ENCODE data around the gene ABI3. TPM values are rescaled to one million over a fixed set of nuclear protein-coding genes. Genes with fewer than 3 reads are reported as not detected.

ABI3 gene
- total RNA-seq, 2 donors from 2014 or later = 27.9 to 32.4 TPM

DNA sequence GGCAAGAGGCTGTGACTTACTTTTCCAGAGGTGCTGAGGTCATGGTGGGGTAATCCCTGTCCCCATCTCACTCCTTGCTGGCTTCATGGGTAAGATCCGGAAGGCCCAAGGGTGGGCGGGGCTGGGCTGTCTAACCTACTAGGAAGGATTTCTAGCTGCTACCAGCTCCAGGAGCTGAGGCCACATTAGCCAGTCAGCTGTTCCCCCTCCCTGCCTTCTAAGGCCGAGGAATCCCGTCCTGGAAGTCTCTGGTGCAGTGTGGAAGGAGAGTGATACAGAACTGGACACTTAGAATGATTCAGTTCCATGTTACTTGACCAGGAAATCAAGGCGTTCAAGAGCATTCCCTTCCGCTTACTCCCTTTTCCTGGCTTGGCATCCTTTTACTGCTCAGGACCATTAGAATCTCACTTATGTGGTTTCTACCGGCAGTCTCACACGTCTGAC is 9.0 kb upstream of the ABI3 start:
- Mint-ChIP-seq H3K4me3 (no peak overlapping the region), H3K36me3 (ENCODE audit: insufficient read depth in 2 of 2) (peaks cover 3 to 5% of the 10 kb centered on the region in 2 donors), H3K4me1 (ENCODE audit: low read depth) (no peaks in the 10 kb centered on the region), H3K27me3 (ENCODE audit: low read depth) (no peaks in the 10 kb centered on the region), H3K9me3 (no peaks in the 10 kb centered on the region), H3K27ac (no peak overlapping the region)
- ATAC-seq (replicated peaks in 1 of 2) (no peak), DNase-seq (no peak)

GRCh38 chr17:49203796-49204195 is 6.7 kb upstream of the ABI3 start:
- Mint-ChIP-seq H3K9me3 (no peaks in the 10 kb centered on the region), H3K4me1 (ENCODE audit: low read depth) (peaks cover 3% of the 10 kb centered on the region), H3K27ac (no peak overlapping the region), H3K4me3 (no peak overlapping the region), H3K36me3 (ENCODE audit: insufficient read depth in 2 of 2) (peaks cover 3 to 8% of the 10 kb centered on the region in 2 donors), H3K27me3 (ENCODE audit: low read depth) (no peaks in the 10 kb centered on the region)
- ATAC-seq (replicated peaks in 1 of 2) = no peak
- no peak for DNase-seq

- no peak overlapping the region for H3K27ac Mint-ChIP-seq
- H3K4me1 Mint-ChIP-seq (ENCODE audit: low read depth) = peaks cover 11% of the 10 kb centered on the region
- no peak for ATAC-seq (replicated peaks in 1 of 2)
These were observed 6.0 kb upstream of the ABI3 start for GRCh38 chr17:49204516-49204915.

DNA sequence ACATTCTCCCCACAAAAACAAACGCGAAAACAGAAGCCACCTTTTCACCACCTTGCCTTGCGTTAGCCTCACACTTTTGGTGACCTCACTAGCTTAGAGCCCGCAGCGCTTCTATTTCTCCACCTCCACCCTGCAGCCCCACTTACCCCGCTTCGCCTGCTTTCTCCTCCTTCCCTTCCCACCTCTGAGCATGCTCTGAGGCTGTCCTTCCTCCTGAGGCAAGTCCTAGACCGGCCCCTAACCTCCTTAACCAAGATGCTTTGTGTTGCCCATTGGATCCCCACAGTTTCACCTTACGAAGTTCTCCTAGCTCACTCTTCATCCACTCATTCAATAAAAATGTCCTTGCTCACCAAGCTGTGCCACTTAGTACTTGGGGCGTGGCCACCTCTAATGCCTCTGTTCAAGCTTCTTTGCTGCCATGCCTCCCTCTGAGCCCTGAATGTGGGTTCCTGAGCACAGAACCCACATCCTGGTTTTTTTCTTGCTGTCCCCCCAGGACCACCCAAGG is 1.4 kb upstream of the ABI3 start:
- H3K4me1 Mint-ChIP-seq (ENCODE audit: low read depth) = peaks cover 52% of the 10 kb centered on the region
- peak; percentile 8 to 20 for ATAC-seq (replicated peaks in 1 of 2)
- H3K9me3 Mint-ChIP-seq = no peaks in the 10 kb centered on the region
- H3K27ac Mint-ChIP-seq = peak overlapping the region; percentile 93
- peaks cover 5 to 11% of the 10 kb centered on the region in 2 donors for H3K36me3 Mint-ChIP-seq (ENCODE audit: insufficient read depth in 2 of 2)
- peak overlapping the region; percentile 92 to 96 for H3K4me3 Mint-ChIP-seq
- H3K27me3 Mint-ChIP-seq (ENCODE audit: low read depth) = no peaks in the 10 kb centered on the region
- peak in 1 of 2 donors; percentile 20 for DNase-seq

More at GRCh38 chr17:49204516-49204915, 6.0 kb upstream of the ABI3 start:
- no peak overlapping the region for H3K4me3 Mint-ChIP-seq
- no peaks in the 10 kb centered on the region for H3K27me3 Mint-ChIP-seq (ENCODE audit: low read depth)
- H3K36me3 Mint-ChIP-seq (ENCODE audit: insufficient read depth in 2 of 2) = peaks cover 3 to 8% of the 10 kb centered on the region in 2 donors
- H3K9me3 Mint-ChIP-seq = no peaks in the 10 kb centered on the region
- no peak for DNase-seq

GRCh38 chr17:49213399-49213798 is 2.9 kb downstream of the ABI3 start:
- Mint-ChIP-seq H3K4me3 (peak overlapping the region; percentile 92 to 96), H3K9me3 (no peaks in the 10 kb centered on the region), H3K36me3 (ENCODE audit: insufficient read depth in 2 of 2) (peaks cover 4 to 10% of the 10 kb centered on the region in 2 donors), H3K4me1 (ENCODE audit: low read depth) (peaks cover 93% of the 10 kb centered on the region), H3K27me3 (ENCODE audit: low read depth) (no peaks in the 10 kb centered on the region), H3K27ac (peak overlapping the region; percentile 76)
- no peak for DNase-seq
- ATAC-seq (replicated peaks in 1 of 2) = no peak

DNA sequence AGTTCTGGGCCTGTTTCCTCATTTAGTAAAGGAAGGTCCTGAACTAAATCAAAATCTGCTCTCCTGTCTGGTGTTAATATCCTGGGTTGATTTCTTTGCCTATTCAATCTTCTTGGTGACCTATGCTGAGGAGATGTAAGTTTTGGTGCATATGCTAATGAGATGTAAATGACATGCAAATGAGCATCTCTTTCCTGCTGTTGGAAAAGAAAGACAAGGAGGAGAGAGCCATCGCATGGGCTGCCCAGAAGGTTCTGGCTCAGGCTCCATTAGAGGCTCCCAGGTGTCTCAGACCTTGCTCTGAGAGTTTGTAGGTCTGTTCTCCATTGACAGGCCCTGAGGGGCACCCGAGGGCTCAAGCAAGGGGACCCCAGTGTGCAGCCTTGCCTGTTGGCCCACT is 3.3 kb downstream of the ABI3 start:
- Mint-ChIP-seq H3K4me3 (peak overlapping the region; percentile 92 to 96), H3K9me3 (no peaks in the 10 kb centered on the region), H3K27ac (peak overlapping the region; percentile 76), H3K4me1 (ENCODE audit: low read depth) (peaks cover 94% of the 10 kb centered on the region), H3K27me3 (ENCODE audit: low read depth) (no peaks in the 10 kb centered on the region), H3K36me3 (ENCODE audit: insufficient read depth in 2 of 2) (peaks cover 4 to 14% of the 10 kb centered on the region in 2 donors)
- ATAC-seq (replicated peaks in 1 of 2) = no peak
- no peak for DNase-seq

GRCh38 chr17:49214676-49215360 is 4.3 kb downstream of the ABI3 start:
- Mint-ChIP-seq H3K4me1 (ENCODE audit: low read depth) (peaks cover 94% of the 10 kb centered on the region), H3K36me3 (ENCODE audit: insufficient read depth in 2 of 2) (peaks cover 4 to 16% of the 10 kb centered on the region in 2 donors)
- DNase-seq = no peak

GRCh38 chr17:49216482-49216881 is 6.0 kb downstream of the ABI3 start:
- Mint-ChIP-seq H3K27ac (peak overlapping the region; percentile 55), H3K4me3 (peak overlapping the region; percentile 68 to 76), H3K27me3 (ENCODE audit: low read depth) (no peaks in the 10 kb centered on the region), H3K36me3 (ENCODE audit: insufficient read depth in 2 of 2) (peaks cover 4 to 17% of the 10 kb centered on the region in 2 donors), H3K4me1 (ENCODE audit: low read depth) (peaks cover 79% of the 10 kb centered on the region), H3K9me3 (no peaks in the 10 kb centered on the region)
- DNase-seq = no peak
- no peak for ATAC-seq (replicated peaks in 1 of 2)

More at GRCh38 chr17:49214676-49215360, 4.3 kb downstream of the ABI3 start:
- H3K27ac Mint-ChIP-seq = peak overlapping the region; percentile 83
- H3K9me3 Mint-ChIP-seq = no peaks in the 10 kb centered on the region
- no peak for ATAC-seq (replicated peaks in 1 of 2)
- H3K27me3 Mint-ChIP-seq (ENCODE audit: low read depth) = no peaks in the 10 kb centered on the region
- peak overlapping the region; percentile 92 to 96 for H3K4me3 Mint-ChIP-seq

GRCh38 chr17:49216953-49217650 is 6.6 kb downstream of the ABI3 start:
- Mint-ChIP-seq H3K36me3 (ENCODE audit: insufficient read depth in 2 of 2) (peaks cover 4 to 17% of the 10 kb centered on the region in 2 donors), H3K27ac (peak overlapping the region; percentile 55), H3K4me3 (peak overlapping the region; percentile 19 to 54), H3K27me3 (ENCODE audit: low read depth) (no peaks in the 10 kb centered on the region), H3K4me1 (ENCODE audit: low read depth) (peaks cover 76% of the 10 kb centered on the region), H3K9me3 (no peaks in the 10 kb centered on the region)
- DNase-seq = no peak
- no peak for ATAC-seq (replicated peaks in 1 of 2)

GRCh38 chr17:49217651-49218413 is 7.3 kb downstream of the ABI3 start:
- Mint-ChIP-seq H3K4me1 (ENCODE audit: low read depth) (peaks cover 73% of the 10 kb centered on the region), H3K9me3 (no peaks in the 10 kb centered on the region), H3K4me3 (peak overlapping the region; percentile 72 to 78), H3K36me3 (ENCODE audit: insufficient read depth in 2 of 2) (peaks cover 2 to 15% of the 10 kb centered on the region in 2 donors), H3K27me3 (ENCODE audit: low read depth) (no peaks in the 10 kb centered on the region), H3K27ac (peak overlapping the region; percentile 35)
- DNase-seq = peak; percentile 65 to 68
- peak; percentile 66 to 74 for ATAC-seq (replicated peaks in 1 of 2)

- Mint-ChIP-seq H3K27me3 (ENCODE audit: low read depth) (no peaks in the 10 kb centered on the region), H3K27ac (peak overlapping the region; percentile 20), H3K4me3 (peak overlapping the region; percentile 72 to 78), H3K4me1 (ENCODE audit: low read depth) (peaks cover 73% of the 10 kb centered on the region), H3K36me3 (ENCODE audit: insufficient read depth in 2 of 2) (peaks cover 2 to 15% of the 10 kb centered on the region in 2 donors), H3K9me3 (no peaks in the 10 kb centered on the region)
- peak; percentile 75 to 79 for ATAC-seq (replicated peaks in 1 of 2)
- DNase-seq = peak; percentile 61 to 64
These were observed 8.7 kb downstream of the ABI3 start for GRCh38 chr17:49218941-49219913.

DNA sequence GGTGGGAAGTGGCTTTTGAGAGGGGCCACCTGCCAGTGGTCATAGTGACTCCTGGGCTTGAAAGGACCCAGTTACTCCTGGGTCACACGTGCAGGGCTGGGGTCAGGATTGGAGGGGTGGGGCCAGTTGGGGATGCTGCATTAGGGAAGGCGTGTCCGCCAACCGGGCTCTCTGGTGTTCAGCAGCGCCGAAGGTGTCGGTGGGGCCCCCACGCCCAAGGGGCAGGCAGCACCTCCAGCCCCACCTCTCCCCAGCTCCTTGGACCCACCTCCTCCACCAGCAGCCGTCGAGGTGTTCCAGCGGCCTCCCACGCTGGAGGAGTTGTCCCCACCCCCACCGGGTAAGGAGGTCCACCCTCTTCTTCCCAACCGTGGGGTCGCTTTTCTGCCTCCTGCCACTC is 9.5 kb downstream of the ABI3 start:
- H3K27me3 Mint-ChIP-seq (ENCODE audit: low read depth) = peaks cover 6% of the 10 kb centered on the region
- H3K4me1 Mint-ChIP-seq (ENCODE audit: low read depth) = peaks cover 70% of the 10 kb centered on the region
- no peak overlapping the region for H3K27ac Mint-ChIP-seq
- ATAC-seq (replicated peaks in 1 of 2) (no peak), DNase-seq (no peak)
- no peaks in the 10 kb centered on the region for H3K9me3 Mint-ChIP-seq
- peak overlapping the region in 1 of 2 donors; percentile 78 for H3K4me3 Mint-ChIP-seq
- H3K36me3 Mint-ChIP-seq (ENCODE audit: insufficient read depth in 2 of 2) = peaks cover 2 to 15% of the 10 kb centered on the region in 2 donors
